HG03095 (cell line): Measurements from ENCODE around the gene CRABP1.

Experiments
- ATAC-seq: cut with Tn5 transposase; IDR thresholded peaks from one replicate; pipeline ENCODE4 v1.9.1; 2021; ENCODE audit warnings: moderate library complexity; ENCODE audit not compliant: unreplicated experiment

Gene CRABP1

GRCh38 chr15:78340231-78341056 is at the start of gene CRABP1:
CRABP1 (plus strand) TSS chr15:78340353; CDS start chr15:78340429, 76 bp downstream.
- no peak for ATAC-seq

- ATAC-seq: no peak
Observed at GRCh38 chr15:78291052-78291451, 49.1 kb upstream of the CRABP1 start.

DNA sequence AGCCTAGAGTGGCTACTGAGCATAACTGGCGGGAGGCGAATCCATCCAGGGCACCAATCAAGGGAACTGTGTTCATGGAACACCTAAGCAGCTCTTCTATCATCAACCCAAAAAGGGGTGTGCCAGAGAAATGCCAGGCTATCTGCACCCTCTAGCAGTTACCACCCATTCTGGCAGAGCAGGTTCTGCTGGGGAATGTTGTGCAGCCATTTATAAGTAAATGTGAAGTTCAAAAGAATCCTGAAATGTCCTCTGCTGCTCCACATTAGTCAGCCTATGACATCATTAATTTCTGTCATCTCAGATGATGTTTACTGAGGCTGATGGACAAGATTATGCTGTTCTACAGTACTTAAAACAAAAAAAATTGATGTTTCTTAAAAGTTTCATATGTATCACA is 48.5 kb upstream of the CRABP1 start:
- no peak for ATAC-seq

DNA sequence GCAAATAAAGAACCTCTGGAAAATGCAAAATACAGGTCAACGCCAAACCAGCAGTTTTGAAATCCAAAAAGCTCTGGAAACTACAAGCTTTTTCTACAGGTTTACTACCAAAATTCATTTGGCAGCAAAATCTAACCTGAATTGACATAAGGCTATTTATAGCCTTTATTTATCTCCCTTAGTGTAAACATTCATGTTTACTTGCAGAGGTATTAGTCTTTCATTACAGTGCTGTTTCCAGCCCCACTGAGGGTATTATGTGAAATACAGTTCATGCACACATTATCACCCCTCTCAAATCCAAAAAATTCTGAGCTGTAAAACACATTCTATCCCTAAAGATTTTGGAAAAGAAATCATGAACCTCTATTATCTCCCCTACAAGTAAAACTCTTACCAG is 47.9 kb upstream of the CRABP1 start:
- no peak for ATAC-seq

DNA sequence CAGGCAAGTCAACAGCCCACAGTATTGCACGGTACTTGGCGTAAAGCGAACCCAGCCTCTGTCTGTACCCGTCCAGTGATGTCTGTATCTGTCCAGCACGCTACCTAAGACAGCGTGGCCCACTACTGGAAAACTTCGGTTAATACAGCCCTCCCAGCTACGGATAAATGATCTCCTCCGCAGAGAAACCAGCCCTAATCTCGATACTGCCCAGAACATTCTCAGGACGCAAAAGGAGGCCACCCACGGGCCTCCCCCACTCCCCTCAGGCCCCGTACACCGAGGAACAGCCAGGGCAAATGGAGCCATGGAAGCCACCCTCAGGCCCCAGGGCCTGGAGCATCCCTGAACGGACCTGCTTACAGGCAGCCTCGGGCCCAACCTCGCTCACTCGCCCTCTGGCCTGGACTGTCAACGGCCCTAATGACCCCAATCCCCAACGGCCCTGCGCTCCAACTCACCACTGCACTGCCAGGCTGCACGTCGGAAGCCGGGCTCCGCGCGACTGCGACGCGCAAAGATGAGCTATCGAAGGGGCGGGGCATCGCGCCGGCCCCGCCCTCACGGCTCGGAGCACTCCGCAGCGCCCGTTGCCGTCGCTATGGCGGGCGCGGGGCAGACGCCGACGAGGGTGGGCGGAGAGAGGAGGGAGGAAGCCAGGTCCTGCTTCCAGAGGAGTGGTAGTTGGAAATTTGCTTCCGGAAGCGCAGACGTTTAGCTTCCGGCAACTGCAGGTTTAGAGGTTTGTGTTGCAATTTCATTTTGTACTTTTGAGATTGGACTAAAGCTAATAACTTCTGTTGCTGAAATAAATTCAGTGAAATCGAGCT is 40.8 kb upstream of the CRABP1 start, which contains the start of gene SKIC8:
Gene SKIC8 (minus strand): TSS at position 509 of the 830 bp plus-strand sequence. CDS start 3,923 bp downstream, outside the sequence.
- peak; percentile 79 for ATAC-seq

DNA sequence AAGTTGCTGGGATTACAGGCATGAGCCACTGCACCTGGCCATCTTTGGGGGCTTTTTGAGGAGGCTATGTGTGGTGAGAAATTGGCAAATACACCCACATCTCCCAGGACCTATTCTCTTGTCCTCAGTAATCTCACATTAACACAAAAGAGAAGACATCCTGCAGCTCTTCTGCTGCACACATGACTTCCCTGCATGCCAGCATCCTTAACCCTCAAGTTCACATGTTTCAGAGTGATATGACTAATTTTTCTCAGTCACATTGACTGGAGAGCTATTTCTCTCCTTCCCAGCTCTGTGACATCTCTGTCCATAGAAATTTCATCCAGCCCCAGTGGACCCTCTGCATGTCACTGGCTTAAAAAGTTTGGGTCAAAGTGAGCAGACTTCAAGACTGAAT is 38.8 kb upstream of the CRABP1 start:
- ATAC-seq: no peak

DNA sequence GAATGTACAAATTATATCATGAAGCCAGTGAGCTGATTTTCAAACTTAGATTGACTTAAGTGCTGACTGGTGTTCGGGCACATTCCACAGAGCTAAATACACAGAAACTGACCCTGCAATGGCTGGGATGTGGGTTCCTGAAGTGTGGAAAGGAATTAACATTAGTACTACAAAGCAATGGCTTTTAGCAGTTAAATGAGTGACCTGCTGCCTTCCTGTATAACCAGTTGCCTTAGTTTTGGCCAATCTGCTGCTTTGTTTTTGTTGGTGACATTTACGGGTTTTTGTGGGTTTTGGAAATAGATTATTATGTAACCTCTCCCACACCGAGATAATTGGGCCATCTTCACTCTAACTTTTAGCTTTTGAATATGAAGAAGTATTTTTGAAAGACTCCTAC is 38.3 kb upstream of the CRABP1 start:
- no peak for ATAC-seq

DNA sequence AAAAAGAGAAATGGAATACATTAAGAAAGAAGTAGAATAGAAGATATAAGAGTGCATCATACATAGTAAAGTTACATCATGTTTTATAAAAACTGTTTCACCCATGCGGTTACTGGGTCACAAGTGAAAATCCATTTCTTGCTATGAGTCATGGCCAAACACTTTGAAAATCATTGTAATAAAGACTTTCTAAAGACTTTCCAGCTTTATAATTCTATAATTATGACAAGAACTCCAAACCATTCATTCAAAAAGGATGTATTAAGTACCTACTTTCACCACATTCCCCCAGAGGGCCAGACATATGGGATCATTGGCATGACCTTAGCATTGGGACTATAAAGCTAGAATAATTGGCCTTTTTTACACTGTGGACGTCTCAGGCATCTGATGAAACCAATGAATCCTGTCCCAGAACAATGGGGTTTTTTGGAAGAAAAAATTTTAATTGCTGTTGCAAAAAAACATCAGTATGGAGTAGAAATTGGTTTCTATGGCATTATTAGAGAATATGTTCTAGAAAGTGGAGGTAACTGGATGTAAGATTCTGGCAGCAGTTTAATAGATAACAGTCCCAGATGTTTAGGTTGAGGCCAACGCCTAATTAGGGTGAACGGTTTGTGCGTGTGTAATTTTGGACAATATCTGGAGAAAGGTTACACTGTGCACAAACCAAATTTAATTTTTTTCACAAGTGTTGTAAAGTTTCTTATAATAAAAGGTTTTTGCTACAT is 37.4 kb upstream of the CRABP1 start:
- ATAC-seq: no peak

- no peak for ATAC-seq
Observed at GRCh38 chr15:78304216-78305066, 35.7 kb upstream of the CRABP1 start.

DNA sequence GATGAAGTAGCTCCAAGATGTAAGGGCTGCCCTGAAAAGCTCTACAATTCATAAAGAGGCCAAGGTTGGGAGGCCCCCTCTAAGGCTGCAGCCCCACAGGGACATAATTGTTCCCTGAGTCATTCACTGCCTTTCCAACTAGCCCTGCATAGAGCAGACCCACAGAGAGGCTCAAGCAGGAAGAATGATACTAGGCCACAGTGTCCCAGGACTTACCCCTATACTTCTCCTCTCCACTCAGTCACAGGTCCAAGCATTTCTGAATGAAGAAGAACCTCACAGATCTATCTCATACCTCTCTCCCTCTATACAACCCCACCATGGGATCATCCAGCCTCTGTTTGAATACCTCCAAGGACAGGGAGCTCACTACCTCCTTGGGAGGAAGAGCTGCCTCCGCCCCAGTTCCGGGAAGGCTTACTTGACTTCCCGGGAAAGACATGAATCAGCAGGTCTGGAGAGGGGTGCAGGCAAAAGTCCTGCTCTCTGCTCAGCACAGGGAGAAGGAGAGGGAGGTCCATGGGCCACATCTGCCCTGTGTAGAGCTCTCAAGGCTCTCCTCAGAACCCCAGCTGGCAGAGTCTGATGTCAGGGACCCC is 33.9 kb upstream of the CRABP1 start:
- no peak for ATAC-seq

- ATAC-seq: no peak
Observed at GRCh38 chr15:78307976-78308375, 32.2 kb upstream of the CRABP1 start.

- no peak for ATAC-seq
Observed at GRCh38 chr15:78308422-78309032, 31.6 kb upstream of the CRABP1 start.

GRCh38 chr15:78311292-78311691 is 28.9 kb upstream of the CRABP1 start:
- no peak for ATAC-seq

DNA sequence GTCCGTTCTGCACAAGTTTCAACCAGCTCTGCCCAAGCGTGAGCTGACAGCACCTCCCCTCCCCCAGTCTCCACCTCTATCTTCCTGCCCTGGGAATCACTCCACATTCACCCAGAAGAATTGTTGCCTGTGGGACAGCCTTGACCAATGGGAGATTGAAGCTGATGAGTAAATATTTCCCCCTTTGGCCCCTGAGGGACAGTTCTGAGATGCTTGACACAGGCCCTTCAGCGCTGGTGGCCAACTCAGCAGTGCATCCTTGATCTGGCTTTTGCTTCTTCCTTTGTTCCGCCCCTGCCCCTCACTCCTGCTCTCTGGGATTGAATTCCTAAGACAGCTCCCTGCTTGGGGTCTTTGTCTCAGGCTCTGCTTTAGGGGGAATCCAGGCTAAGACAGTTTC is 27.6 kb upstream of the CRABP1 start:
- no peak for ATAC-seq

- ATAC-seq: no peak
Observed at GRCh38 chr15:78312957-78313356, 27.2 kb upstream of the CRABP1 start.

GRCh38 chr15:78313383-78313782 is 26.8 kb upstream of the CRABP1 start:
- ATAC-seq: no peak

DNA sequence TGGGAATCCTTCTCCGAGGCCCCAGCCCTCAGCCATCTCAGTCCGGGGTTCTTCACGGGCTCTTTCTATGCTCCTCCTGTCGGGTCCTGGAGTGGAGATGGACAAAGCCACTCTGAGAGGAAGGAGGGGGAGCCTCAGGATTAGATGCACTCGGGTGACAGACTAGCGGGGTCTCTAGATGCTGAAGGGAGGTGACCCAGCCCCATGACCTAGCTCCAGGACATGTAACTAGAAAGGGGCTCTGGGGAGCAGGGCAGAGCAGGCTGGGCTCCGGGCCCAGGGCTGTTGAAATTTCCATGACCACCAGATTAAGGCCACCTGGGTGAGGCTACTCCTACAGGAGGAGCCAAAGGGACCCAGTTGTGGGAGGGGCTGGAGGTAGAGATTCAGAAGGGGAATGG is 26.0 kb upstream of the CRABP1 start:
- no peak for ATAC-seq

DNA sequence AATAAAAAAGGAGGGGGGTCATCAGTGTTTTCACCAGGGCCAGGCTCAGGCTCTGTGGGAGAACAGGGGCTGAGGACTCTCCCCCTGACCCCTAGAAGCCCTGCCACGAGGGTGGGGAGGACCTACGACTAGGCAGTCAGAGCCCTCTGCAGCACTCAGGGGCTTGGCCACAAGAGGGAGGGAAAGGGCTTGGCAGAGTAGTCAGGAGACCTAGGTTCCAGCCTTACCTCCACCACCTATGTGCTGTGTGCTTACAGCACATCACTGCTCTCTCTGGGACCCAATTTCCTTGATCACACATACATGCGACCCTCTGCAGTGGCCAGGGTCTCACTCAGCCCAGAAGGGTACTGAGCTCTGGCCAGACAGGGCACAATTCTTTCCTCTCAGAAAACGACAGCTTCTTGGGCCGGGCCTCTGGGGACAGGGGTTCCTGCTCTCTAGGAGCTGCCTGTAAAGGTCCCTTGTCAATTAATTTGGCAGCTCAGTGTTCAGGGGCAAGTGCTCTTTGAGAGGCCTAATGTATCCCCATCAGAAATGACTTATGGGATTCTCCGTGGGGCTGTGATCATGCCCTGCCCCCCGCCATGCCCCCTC is 24.4 kb upstream of the CRABP1 start:
- ATAC-seq: no peak
